ENCODE data around the gene PTPRB.

Gene PTPRB

GRCh38 chr12:70645494-70646317, 8.5 kb upstream of the PTPRB start:
- FAIRE-seq (no peak), DNase-seq (ENCODE audit: insufficient read length, low spot score) (no peak)

DNA sequence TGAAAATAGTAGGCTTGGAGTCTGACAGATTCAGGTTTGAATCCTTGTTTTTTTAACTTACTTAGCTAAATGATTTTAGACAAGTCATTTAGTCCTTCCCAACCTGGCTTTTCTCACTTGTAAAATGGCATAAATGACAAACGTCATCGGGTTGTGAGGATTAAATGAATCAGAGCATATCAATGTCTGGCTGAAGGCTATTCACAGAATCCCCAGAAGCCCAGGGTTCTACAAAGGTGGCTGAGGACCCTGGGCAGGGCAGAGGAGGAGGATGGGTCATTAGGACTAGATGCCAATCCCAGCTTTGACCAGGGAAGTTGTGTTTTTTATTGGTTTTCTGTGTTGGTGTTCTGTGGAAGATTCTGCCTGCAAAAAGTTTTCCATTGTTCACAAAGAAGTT, 7.6 kb upstream of the PTPRB start:
- FAIRE-seq (no peak), DNase-seq (ENCODE audit: insufficient read length, low spot score) (no peak)

GRCh38 chr12:70643939-70644338, 6.7 kb upstream of the PTPRB start:
- DNase-seq (ENCODE audit: insufficient read length, low spot score) (no peak), FAIRE-seq (no peak)

DNA sequence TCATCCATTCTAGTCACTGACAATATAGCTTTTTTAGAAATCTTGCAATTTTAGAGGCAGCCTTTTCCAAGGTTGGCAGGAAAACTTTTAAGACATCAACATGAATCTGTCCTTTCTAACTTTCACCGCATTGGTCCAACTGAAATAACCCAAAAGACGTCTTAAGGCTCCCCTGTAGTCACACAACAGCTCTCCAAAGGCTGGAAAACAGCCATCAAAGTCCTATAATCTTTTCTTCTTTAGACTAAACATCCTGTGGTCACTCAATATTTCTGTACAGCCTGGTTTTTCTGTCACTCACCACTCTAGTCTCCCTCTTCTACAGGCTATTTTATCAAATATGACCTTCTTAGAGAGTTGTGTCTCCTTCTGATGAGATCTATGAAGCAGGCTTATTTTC, 4.5 kb upstream of the PTPRB start:
- FAIRE-seq = no peak

DNA sequence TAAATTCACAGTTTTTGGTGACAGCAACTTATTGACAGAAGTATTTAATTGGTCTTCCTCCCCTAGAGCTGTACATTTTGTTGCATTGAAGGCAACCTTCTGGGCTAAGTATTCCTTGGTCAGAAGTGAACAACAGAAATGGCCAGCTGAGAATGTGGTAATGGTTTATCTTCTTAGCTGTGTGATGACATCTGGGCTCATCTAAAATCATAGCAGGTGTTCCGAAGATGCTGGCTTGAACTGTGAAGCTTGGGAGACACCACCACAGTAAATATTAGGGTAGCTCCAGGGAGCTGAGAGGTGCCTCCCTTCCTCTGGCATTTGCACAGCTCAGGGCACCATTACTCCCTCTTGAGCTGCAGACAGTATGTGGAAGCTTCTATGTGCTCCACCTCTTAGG, 3.7 kb upstream of the PTPRB start:
- FAIRE-seq (no peak), DNase-seq (ENCODE audit: insufficient read length, low spot score) (no peak)

More for the DNA sequence above, 4.5 kb upstream of the PTPRB start:
- no peak for DNase-seq (ENCODE audit: insufficient read length, low spot score)

GRCh38 chr12:70639535-70639934, 2.3 kb upstream of the PTPRB start:
- FAIRE-seq (no peak), DNase-seq (ENCODE audit: insufficient read length, low spot score) (no peak)

DNA sequence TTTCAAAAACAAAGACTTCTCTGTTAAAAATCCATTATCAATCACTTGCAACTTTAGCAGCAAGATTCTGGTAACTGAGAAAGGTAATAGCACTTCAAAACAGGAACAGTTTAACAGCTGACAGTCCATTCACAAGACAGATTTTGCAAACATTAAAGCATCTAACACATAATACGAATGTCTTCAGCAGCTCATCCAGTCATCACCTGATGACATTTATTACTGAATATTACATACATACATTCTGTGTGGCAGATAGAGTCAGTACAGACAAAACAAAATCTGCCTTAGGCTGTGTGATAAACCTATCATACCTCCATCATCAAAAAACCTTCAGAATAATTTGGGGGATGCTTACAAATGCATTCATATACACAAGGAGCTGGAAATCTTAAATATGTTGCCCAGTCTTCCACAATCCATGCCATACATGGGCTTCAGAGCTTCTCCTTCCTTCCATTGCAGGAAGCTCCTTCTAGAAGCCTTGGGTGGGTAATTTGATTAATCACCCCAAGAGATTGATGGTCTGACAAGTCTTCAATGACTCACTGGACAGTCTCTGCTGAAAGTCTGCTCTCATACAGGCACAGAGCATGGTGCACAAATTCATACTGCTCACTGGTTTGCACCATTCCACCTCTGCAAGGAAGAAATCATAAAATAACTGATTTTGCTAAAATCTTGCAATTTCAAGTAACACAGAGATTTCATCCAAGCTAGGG, 1.6 kb upstream of the PTPRB start:
- FAIRE-seq (no peak), DNase-seq (ENCODE audit: insufficient read length, low spot score) (no peak)

DNA sequence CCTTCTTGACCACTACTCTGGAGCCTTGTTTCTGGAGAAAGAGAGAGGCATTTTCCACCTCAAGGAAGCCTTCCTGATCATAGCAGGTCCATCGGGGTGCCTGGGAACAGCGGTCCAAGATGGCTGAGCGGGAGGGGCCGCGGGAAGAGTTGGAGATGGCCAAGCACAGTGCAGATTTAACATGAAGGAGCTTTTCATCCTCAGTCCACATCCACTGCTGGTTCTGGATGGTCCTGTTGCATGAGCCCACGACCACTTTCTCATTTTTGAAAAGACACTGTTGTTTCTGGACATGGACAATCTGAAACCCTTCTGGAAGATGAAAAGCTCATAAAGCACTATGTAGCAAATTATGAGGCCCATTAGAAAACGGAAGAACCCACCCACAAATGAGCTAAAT, 1.5 kb downstream of the PTPRB start:
- FAIRE-seq = no peak
- DNase-seq (ENCODE audit: insufficient read length, low spot score) = no peak

GRCh38 chr12:70628701-70629480, 8.3 kb downstream of the PTPRB start:
- FAIRE-seq (no peak), DNase-seq (ENCODE audit: insufficient read length, low spot score) (no peak)

- FAIRE-seq (no peak), DNase-seq (ENCODE audit: insufficient read length, low spot score) (no peak)
These were observed 9.6 kb downstream of the PTPRB start for GRCh38 chr12:70627677-70628076.

DNA sequence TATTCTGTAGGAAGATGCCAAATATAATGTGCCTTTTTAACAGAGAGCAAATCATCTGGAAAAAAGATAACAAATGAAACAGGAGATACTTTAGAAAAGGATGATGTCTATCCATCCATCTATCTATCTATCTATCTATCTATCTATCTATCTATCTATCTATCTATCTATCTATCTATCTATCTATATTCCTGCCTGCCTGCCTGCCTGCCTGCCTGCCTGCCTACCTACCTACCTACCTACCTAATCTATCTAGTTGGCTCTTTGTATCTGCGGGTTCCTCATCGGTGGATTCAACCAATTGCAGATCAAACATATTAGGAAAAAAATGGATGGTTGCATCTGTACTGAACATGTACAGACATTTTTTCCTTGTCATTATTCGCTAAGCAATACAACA, 11.0 kb downstream of the PTPRB start:
- no peak for FAIRE-seq
- DNase-seq (ENCODE audit: insufficient read length, low spot score) = no peak

GRCh38 chr12:70619471-70620152, 17.6 kb downstream of the PTPRB start:
- no peak for FAIRE-seq
- no peak for DNase-seq (ENCODE audit: insufficient read length, low spot score)

- DNase-seq (ENCODE audit: insufficient read length, low spot score) (no peak), FAIRE-seq (no peak)
These were observed 18.9 kb downstream of the PTPRB start for GRCh38 chr12:70618371-70618770.

DNA sequence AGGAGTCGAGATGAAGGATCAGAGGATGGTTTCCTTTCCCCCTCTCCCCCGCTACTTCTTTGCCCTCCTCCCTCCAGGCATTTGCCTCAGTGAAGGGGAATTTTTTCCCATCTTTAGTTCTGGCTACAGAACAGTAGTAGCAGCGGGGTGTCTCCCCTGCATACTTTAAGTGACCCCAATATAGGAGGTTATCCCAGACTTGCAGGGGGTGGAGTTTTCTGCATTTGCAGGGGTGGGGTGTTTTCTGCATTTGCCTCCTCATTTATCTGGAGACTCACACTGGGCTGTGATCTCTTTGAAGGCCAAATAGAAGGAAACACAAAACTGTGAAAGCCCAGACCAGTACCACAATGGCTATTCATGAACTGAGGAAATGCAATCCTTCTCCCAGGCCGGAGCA, 19.8 kb downstream of the PTPRB start:
- no peak for FAIRE-seq
- no peak for DNase-seq (ENCODE audit: insufficient read length, low spot score)

- FAIRE-seq (no peak), DNase-seq (ENCODE audit: insufficient read length, low spot score) (no peak)
These were observed 21.9 kb downstream of the PTPRB start for GRCh38 chr12:70615174-70615866.

- DNase-seq (ENCODE audit: insufficient read length, low spot score) (no peak), FAIRE-seq (no peak)
These were observed 27.3 kb downstream of the PTPRB start for GRCh38 chr12:70609739-70610491.

GRCh38 chr12:70609203-70609602, 28.0 kb downstream of the PTPRB start:
- DNase-seq (ENCODE audit: insufficient read length, low spot score) (no peak), FAIRE-seq (no peak)

- DNase-seq (ENCODE audit: insufficient read length, low spot score) (no peak), FAIRE-seq (no peak)
These were observed 29.0 kb downstream of the PTPRB start for GRCh38 chr12:70608184-70608583.

DNA sequence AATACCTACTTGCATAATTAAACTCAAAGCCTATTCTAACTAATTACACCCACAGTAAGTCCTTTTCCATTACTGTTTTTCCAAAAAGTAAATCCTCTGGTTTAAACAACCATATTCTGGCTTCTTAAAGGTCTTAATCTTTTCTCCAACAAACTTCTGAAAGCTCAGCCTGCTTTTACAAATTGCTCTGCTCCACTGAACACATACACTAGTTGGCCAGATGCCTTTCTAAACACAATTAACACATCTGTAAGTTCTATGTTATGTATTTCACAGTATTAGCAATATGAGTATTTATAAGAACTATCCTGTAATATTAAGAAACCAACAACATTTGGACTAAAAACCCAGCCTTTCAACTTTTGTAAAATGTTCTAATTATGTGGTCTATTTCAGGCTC, 30.1 kb downstream of the PTPRB start:
- FAIRE-seq (no peak), DNase-seq (ENCODE audit: insufficient read length, low spot score) (no peak)

GRCh38 chr12:70605976-70606375, 31.3 kb downstream of the PTPRB start:
- DNase-seq (ENCODE audit: insufficient read length, low spot score) (no peak), FAIRE-seq (no peak)
